AG10803 (cell line): ENCODE data around the gene MRM1.

Experiments
- DNase-seq: peaks from one replicate; pipeline ENCODE4 v3.0.0; 2010; ENCODE audit warnings: low read depth
- H3K4me3 ChIP-seq: 2 replicates; pipeline ENCODE4 v1.5.1; 2011; ENCODE audit warnings: mild to moderate bottlenecking, low read length, control low read depth
- CTCF ChIP-seq: conservative IDR thresholded peaks from 2 replicates; pipeline ENCODE4 v1.5.1; 2011; ENCODE audit warnings: mild to moderate bottlenecking, low read length, control low read depth, inconsistent platforms

Gene MRM1

DNA sequence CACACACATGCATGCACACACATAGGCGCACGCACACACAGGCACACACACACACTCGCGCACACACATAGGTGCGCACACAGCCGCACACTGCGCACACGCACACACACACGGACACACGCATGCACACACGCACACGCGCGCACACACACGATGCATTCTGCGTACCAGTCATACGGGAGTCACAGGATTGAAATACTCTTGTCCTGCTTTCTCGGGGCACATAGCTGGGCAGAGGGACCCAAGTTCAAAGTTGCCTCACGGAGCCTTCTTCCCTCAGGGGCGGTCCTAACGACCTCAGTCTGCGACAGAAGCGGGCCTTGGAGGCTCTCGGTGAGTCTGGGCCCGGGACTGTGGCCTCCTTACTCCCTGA lies 56.0 kb downstream of the MRM1 start:
- DNase-seq: no peak
- TF ChIP-seq CTCF: no peak
- H3K4me3 ChIP-seq: no peak overlapping the region

DNA sequence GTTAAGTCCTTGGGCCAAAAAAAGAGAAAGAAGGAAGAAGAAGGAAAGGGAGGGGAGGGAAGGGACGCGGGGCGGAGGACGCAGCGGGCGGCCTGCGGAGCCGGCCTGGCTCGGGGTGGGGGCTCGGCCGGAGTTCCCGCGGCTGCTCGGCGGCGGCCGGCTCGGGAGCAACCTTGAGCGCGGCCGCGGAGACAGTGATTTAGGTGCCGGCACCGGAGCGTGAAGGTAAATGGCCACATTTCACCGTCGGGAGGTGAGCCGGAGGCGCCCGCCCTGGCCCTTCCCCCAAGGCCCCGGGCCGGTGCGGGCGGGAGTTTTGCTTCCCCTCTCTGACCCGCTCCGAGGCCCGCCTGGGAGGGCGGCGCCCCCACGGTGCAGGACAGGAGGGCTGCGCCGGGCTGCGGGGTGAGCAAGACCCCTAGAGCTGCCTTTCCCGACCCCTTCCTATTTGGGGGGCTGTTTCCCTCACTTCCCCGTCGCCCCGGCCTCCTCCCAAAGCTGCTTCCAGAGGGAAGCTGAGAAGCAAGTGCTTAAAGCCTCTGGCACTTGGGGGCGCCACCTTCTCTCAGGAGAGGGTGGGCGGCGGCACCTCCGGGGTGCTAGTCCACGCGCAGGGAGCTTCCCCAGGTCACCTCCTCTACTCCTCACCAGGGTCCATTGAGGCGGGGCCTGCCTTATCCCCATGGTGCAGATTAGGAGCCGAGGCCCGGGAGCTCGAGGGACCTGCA lies 56.5 kb downstream of the MRM1 start:
- no peak for DNase-seq
- no peak overlapping the region; the same call in 1 of the 2 replicates for H3K4me3 ChIP-seq
- TF ChIP-seq CTCF: no peak
